HG03520 (cell line): ENCODE measurements around the gene RAB26.
"Not testable (repeated sequence)": the region's sequence is repeated elsewhere in the genome, so short reads cannot be mapped to it uniquely, and the experiment has no call there.

Source experiments
- ATAC-seq: cut with Tn5 transposase; IDR thresholded peaks from one replicate; pipeline ENCODE4 v1.9.1; 2021; ENCODE audit warnings: mild to moderate bottlenecking, moderate library complexity; ENCODE audit not compliant: unreplicated experiment

The RAB26 gene

GRCh38 chr16:2116428-2116827 lies 32.0 kb upstream of the RAB26 start:
- not testable (repeated sequence) for ATAC-seq

GRCh38 chr16:2117341-2117740 lies 31.1 kb upstream of the RAB26 start:
- not testable (repeated sequence) for ATAC-seq

- not testable (repeated sequence) for ATAC-seq
Measured at GRCh38 chr16:2117960-2118722, 30.3 kb upstream of the RAB26 start.

DNA sequence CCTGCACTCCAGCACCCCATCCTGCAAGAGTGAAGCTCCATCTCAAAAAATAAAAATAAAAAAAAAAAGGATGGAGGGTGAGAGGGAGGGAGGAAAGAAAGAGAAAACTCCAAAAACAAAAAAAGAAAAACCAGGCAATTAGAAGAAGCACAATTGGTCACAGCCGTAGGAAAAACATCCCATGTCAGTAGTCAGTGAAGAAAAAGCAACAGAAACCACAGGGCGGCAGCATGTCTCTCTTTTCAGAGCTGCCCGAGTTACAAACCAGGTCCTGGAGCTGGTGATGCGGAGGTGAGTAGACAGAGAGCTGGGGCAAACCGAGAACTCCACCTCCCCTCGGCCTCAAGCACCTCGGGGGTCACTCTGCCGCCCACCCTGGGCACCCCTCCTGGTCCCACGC lies 27.1 kb upstream of the RAB26 start:
- not testable (repeated sequence) for ATAC-seq

- ATAC-seq, result no peak
Measured at GRCh38 chr16:2121853-2122252, 26.6 kb upstream of the RAB26 start.

DNA sequence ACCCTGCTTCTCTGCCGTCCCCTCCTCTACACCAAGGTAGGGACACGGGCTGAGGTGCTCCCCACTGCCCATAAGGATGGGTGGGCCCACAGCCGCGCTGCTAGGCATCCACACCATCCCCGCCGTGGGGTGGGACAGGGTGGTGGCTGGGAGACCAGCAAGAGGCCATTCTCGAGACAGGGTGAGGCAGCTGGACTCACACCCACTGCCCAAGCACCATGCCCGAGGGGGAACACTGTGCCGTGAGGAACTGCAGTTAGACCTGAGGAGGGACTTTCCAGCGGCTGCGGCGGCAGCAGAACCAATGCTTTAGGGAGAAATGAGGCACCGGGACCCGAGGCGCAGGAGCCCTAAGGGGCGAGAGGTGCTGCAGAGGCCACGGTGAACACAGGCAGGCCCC lies 26.0 kb upstream of the RAB26 start:
- no peak for ATAC-seq

DNA sequence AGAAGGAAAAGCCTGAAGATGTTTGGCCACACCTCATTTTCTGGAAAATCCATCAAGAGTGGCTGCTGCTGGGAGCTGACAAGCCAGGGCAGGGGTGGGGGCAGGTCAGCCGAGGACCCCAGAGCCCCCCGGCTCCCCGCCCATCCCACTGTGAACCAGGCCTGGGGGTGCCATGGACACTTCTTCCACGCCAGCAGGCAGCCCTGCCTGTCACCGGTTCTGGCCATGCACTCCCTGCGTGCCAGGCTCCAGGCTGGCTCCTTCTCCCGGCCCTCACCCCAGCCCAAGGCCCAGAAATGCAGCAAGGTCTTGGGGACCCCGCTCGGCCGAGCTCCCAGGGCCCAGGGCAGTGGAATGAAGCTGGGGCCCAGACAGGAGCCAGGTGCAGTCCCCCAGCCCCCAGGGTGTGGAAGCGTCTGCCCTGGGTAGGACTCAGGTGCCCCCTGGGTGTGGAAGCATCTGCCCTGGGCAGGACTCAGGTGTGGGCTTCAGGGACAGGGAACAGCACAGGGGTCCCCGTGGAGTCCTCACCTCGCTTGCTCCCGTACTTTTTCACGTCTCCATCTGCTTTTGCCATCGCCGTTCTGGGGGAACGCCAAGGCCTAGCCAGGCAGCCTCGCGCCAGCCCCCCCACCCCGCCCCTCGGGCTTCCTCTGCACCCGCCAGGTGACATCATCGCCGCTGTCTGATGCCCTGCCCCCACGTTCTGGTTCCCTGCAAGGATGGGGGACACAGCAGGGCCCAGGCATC lies 25.3 kb upstream of the RAB26 start:
- ATAC-seq, result not testable (repeated sequence)

DNA sequence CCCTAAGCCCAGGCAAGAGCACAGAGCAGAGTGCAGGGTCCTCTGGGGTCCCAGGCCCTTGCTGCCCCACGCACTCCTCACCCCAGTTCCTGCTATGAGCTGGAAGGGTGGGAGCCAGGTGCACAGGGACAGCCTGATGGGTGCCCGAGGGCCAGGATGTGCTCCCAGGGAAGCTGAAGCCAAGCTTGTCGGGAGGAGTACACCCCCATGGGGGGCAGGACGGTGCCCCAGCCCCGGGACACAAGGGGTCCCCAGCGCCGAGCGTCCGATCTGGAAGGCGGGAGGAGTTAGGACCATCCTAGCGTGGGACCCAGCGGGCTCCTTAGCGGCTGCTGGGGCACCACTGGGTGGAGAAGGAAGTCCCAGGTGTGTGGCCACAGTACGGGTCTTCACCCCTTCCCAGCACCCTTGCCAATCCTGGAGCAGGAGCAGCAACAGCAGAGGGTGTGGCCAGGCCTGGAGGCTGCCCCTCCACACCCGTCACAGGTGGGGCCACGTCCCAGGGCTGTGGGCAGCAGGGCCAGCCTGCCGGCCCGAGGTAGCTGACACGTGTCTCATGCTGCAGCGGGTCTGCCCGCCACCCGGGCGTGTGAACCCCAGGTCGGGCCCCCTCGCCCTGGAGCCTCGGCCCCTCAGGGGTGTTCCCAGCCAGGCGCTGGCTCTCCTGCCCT lies 24.6 kb upstream of the RAB26 start:
- not testable (repeated sequence) for ATAC-seq

- ATAC-seq, result not testable (repeated sequence)
Measured at GRCh38 chr16:2124377-2124693, 24.1 kb upstream of the RAB26 start.

- ATAC-seq, result not testable (repeated sequence)
Measured at GRCh38 chr16:2124694-2125444, 23.6 kb upstream of the RAB26 start.

- not testable (repeated sequence) for ATAC-seq
Measured at GRCh38 chr16:2125609-2126008, 22.8 kb upstream of the RAB26 start.

DNA sequence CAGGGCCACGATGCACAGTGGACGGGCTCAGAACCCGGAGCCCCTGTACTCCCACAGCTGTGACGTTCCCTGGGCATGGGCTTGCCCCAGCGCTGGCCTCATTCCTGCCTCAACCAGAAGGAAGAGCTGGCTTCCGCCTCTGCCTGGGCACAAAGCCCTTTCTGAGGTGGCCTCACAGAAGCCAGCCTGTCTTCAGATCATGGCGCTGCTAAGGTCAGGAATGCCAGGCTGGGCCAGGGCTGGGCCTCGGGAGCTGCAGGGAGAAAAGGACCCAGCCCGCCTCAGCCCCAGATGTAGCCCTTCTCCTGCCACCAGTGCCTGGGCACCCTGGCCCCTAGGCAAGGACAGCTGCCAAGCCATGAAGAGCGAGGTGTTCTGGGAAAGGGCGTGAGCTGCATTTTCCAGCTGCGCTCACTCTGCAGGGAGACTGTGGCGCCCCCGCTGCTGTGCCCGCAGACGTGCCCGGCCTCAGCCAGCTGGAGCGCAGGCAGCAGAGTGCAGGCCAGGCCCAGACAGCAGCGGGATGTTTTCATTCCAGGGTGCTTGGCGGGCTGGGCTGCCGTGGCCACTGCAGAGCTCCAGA lies 22.2 kb upstream of the RAB26 start:
- not testable (repeated sequence) for ATAC-seq

GRCh38 chr16:2126928-2127556 lies 21.4 kb upstream of the RAB26 start:
- not testable (repeated sequence) for ATAC-seq

GRCh38 chr16:2127630-2128280 lies 20.7 kb upstream of the RAB26 start:
- not testable (repeated sequence) for ATAC-seq

DNA sequence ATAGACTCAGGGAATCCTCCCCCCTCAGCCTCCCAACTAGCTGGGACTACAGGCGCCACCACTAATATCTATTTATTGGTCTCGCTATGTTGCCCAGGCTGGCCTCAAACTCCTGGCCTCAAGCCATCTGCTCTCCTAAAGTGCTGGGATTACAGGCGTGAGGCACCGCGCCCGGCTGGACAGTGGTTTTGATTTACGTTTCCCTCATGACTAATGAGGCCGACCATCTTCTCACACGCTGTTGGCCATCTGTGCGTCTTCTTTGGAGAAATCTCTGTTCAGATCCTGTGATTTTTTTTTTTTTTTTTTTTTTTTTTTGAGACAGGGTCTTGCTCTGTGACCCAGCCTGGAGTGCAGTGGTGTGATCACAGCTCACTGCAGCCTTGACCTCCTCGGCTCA lies 19.2 kb upstream of the RAB26 start:
- ATAC-seq, result not testable (repeated sequence)

GRCh38 chr16:2129890-2130447 lies 18.5 kb upstream of the RAB26 start:
- not testable (repeated sequence) for ATAC-seq

DNA sequence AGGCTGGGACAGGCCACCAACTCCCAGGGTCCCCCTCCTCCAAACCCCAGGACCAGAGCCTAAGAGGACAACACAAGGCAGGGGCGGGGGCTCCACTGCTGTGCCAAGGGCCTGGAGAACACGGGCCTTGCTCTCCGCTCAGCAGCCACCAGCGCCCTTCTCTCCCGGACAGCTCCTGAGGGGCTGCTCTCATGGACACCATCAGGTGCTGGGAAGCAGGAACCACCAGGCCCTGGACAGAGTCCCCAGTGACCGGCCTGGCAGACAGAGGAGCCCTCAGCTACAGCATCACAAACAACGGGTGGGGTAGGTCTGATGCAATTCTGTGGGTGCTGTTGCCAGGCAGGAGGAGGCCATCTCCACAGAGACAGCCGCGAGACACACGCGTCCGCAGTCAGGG lies 14.6 kb upstream of the RAB26 start:
- not testable (repeated sequence) for ATAC-seq

DNA sequence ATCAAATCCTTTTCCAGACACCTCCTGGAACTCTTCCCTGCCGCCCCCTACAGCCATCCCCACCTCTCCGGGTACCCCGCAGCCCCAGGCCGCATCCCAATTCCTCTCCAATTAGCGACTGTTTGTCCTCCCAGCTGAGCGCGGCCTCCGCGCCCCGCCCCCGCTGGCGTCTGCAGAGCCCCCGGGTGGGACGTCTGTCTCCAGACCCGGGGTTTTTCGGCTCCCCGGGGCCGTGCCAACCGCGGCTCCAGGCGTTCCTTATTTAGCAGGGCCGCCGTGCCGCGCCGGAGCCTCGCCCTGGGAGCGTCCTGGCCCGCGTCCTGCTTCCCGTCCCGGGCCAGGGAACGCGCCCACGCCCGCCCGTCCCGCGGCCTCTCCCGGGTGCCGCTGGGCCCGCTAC lies 13.4 kb upstream of the RAB26 start:
- ATAC-seq, result not testable (repeated sequence)

GRCh38 chr16:2135770-2136490 lies 12.5 kb upstream of the RAB26 start, which contains the start of gene PKD1:
Gene PKD1 (minus strand): TSS chr16:2135898. CDS start chr16:2135689, 209 bp downstream.
- ATAC-seq, result not testable (repeated sequence)
